ENCODE data around the gene DDX49.

DNA sequence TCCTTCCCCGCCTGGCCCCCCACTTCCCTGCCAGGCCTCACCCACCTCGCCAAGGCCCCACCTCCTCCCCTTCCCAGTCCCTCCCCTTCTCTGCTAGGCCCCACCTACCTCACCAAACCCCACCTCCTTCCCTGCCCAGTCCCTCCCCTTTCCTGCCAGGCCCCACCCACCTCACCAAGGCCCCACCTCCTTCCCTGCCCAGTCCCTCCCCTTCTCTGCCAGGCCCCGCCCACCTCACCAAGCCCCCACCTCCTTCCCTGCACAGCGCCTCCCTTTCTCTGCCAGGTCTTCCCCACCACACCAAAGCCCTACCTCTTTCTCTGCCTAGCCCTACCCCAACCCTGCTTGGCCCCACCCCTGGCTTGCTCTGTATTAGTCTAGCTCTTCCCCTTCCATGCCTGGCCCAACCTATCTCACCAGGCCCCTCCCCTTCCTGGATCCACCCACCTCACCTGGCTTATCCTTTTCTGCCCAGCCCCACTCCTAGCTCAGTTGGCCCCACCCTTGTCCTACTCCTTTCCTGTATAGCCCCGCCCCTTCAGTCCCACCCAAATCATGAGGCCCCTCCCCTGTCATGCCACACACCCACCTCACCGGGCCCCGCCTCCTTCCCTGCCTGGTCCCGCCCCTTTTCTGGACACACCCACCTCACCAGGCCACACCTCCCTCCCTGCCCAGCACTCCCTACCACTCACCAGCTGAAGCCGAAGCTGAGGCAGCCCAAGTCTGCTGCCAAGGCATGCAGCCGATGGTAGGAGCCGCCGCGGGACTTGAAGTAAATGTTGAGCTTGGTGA is 39.7 kb upstream of the DDX49 start:
- TF ChIP-seq, protein P1, sequence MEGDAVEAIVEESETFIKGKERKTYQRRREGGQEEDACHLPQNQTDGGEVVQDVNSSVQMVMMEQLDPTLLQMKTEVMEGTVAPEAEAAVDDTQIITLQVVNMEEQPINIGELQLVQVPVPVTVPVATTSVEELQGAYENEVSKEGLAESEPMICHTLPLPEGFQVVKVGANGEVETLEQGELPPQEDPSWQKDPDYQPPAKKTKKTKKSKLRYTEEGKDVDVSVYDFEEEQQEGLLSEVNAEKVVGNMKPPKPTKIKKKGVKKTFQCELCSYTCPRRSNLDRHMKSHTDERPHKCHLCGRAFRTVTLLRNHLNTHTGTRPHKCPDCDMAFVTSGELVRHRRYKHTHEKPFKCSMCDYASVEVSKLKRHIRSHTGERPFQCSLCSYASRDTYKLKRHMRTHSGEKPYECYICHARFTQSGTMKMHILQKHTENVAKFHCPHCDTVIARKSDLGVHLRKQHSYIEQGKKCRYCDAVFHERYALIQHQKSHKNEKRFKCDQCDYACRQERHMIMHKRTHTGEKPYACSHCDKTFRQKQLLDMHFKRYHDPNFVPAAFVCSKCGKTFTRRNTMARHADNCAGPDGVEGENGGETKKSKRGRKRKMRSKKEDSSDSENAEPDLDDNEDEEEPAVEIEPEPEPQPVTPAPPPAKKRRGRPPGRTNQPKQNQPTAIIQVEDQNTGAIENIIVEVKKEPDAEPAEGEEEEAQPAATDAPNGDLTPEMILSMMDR (IDR thresholded peaks at IDR 0.05 in 8 of 11, conservative IDR thresholded peaks at IDR 0.05 in 3 of 11): no peak
- no peak for TF ChIP-seq POLR2A (IDR thresholded peaks at IDR 0.05)
- TF ChIP-seq POLR2AphosphoS5 (IDR thresholded peaks at IDR 0.05): no peak
